ENCODE measurements around the gene IL5RA. TPM values are rescaled to one million over a fixed set of nuclear protein-coding genes. Genes with fewer than 3 reads are reported as not detected.
A peak's percentile ranks its signal among the peaks of the same experiment; 100 is the strongest.

IL5RA gene
- total RNA-seq, 2 experiments from 2014 or later = not detected

DNA sequence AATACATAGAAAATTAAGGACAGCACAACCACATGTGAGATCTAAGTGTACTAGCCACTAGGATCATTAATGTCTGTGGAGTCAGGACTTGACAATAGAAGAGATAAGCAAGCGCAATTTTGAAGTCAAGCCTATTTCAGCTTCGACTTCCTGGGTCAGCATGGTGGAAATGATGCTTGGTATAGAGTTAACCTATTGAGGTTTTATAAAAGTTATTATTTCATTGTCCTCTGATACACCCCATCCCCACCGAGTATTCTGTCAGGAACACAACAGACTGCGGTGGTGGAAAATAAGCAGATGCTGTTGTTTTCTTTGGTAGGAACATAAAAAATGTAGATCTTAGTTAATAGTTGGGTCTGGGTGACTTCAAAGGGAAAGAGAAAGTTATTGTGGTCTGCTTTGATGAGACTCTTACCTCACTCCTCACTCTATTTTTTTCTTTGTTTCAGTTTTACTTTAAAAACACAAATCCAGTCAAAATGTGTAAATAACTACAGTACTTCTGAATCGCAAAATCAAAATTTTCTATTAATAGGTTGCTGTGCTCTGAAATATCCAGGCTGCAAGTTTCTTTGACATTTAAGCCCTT is 82.1 kb downstream of the IL5RA start:
- intact Hi-C loops (cut with micrococcal nuclease) = no loop called here
- DNase-seq = no peak
- peak overlapping the region; percentile 32 for H3K27ac Mint-ChIP-seq
- peak; percentile 71 for ATAC-seq
- no peak overlapping the region for H3K4me3 Mint-ChIP-seq
- TF ChIP-seq, protein P1, sequence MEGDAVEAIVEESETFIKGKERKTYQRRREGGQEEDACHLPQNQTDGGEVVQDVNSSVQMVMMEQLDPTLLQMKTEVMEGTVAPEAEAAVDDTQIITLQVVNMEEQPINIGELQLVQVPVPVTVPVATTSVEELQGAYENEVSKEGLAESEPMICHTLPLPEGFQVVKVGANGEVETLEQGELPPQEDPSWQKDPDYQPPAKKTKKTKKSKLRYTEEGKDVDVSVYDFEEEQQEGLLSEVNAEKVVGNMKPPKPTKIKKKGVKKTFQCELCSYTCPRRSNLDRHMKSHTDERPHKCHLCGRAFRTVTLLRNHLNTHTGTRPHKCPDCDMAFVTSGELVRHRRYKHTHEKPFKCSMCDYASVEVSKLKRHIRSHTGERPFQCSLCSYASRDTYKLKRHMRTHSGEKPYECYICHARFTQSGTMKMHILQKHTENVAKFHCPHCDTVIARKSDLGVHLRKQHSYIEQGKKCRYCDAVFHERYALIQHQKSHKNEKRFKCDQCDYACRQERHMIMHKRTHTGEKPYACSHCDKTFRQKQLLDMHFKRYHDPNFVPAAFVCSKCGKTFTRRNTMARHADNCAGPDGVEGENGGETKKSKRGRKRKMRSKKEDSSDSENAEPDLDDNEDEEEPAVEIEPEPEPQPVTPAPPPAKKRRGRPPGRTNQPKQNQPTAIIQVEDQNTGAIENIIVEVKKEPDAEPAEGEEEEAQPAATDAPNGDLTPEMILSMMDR (IDR thresholded peaks at IDR 0.05) = no peak
- ChIA-PET POLR2A (no interaction called here), CTCF (no interaction called here)
- H3K9me3 Mint-ChIP-seq = no peaks in the 10 kb centered on the region
- H3K36me3 Mint-ChIP-seq (ENCODE audit: low read depth) = no peaks in the 10 kb centered on the region
- H3K27me3 Mint-ChIP-seq = no peaks in the 10 kb centered on the region
- H3K4me1 Mint-ChIP-seq (ENCODE audit: low read depth) = peaks cover 13% of the 10 kb centered on the region

DNA sequence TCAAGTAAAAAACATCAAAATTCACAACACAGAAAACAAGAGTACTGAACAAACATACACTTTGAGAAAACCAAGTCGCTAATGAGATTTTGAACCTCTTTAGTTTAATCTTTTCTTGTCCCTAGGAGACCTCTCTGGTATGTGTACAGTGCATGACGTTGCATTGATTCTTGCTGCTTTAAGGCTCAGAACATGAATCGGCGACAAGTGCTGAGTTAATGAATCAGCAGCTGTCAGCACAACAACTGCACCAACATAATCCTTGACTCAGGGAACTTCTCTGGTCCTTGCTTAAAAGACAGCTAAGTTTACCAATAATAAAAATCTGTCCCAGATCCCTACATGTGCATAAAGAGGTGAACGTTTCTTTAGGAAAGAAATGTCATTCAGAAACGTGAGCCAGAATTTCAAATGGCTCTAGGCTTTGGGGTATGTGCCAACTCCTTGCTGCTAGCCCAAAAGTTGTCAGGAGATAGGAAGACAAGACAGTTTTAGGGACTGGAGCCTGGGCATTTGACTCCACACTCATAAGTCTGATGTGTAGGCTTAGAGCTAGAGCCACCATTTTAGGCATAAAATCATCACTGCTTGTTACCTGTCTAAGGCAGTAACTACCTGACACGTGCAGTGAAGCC is 86.9 kb downstream of the IL5RA start:
- H3K9me3 Mint-ChIP-seq = no peaks in the 10 kb centered on the region
- ATAC-seq = no peak
- POLR2A ChIA-PET = no interaction called here
- intact Hi-C loops (cut with micrococcal nuclease) = no loop called here
- H3K36me3 Mint-ChIP-seq (ENCODE audit: low read depth) = no peaks in the 10 kb centered on the region
- H3K27ac Mint-ChIP-seq = no peak overlapping the region
- H3K4me1 Mint-ChIP-seq (ENCODE audit: low read depth) = peaks cover 9% of the 10 kb centered on the region
- no peak overlapping the region for H3K4me3 Mint-ChIP-seq
- H3K27me3 Mint-ChIP-seq = no peaks in the 10 kb centered on the region
- CTCF ChIA-PET = no interaction called here
- TF ChIP-seq, protein P1 (IDR thresholded peaks at IDR 0.05) = no peak
- DNase-seq = no peak

DNA sequence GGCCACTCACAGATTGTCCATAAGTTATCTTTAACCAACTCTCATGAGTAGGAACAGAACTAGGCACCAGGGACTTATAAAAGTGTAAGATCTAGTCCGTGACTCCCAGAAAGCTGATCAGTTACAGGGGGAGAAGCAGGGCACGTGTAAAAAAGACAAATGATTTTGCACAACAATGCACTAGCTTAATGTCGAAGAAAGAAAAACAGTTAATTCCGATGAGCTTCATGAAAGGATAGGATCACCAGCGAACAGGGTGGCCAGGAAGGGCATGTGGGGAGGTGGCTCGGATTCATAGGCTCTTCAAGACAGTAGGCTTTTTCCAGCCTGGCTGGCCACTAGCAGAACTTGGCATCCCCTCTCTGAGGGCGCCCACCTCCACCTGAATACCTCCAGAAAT is 90.0 kb downstream of the IL5RA start:
- POLR2A ChIA-PET = no interaction called here
- intact Hi-C loops (cut with micrococcal nuclease) = no loop called here

More for the DNA sequence above, 90.0 kb downstream of the IL5RA start:
- CTCF ChIA-PET = interaction anchor here (1.0 kb wide), 1 partner anchor 61 kb away, joined by 3 read pairs; no protein-coding TSS in a partner anchor
- no peaks in the 10 kb centered on the region for H3K9me3 Mint-ChIP-seq
- DNase-seq (no peak), ATAC-seq (no peak)
- H3K36me3 Mint-ChIP-seq (ENCODE audit: low read depth) = no peaks in the 10 kb centered on the region
- no peaks in the 10 kb centered on the region for H3K4me1 Mint-ChIP-seq (ENCODE audit: low read depth)
- peaks cover 5% of the 10 kb centered on the region for H3K27me3 Mint-ChIP-seq
- no peak overlapping the region for H3K27ac Mint-ChIP-seq
- TF ChIP-seq, protein P1 (IDR thresholded peaks at IDR 0.05) = no peak
- no peak overlapping the region for H3K4me3 Mint-ChIP-seq

Other genes with a start within 250 kb of the IL5RA start
- gene TRNT1, start 16.6 kb upstream of the IL5RA start, total RNA-seq = 10 to 100 TPM; 44.9 to 45.8 TPM
- 10 to 100 TPM; 33.7 to 35.0 TPM for gene CRBN, start 69.3 kb upstream of the IL5RA start, total RNA-seq